RWPE2 (cell line): ENCODE measurements around the gene SESTD1.

Experiments
- ATAC-seq: fragments of 200-7000 bp; cut with Tn5 transposase; 3 replicates; pipeline ENCODE4 v1.9.1; 2021; ENCODE audit warnings: low read depth
- DNase-seq: peaks from one replicate; pipeline ENCODE4 v3.0.0-alpha.2; 2020; ENCODE audit warnings: low spot score
- H3K27ac ChIP-seq: fragments of 450-650 bp; 2 replicates; pipeline ENCODE4 v1.5.1; 2017; ENCODE audit warnings: mild to moderate bottlenecking; ENCODE audit not compliant: poor library complexity, severe bottlenecking
- H3K27me3 ChIP-seq: fragments of 250-450 bp; sonication (Bioruptor Pico); 2 replicates; pipeline ENCODE4 v1.5.1; 2021; ENCODE audit warnings: mild to moderate bottlenecking, moderate library complexity; ENCODE audit not compliant: insufficient read depth, poor library complexity, severe bottlenecking
- H3K36me3 ChIP-seq: fragments of 250-450 bp; sonication (Bioruptor Pico); 2 replicates; pipeline ENCODE4 v1.5.1; 2020; ENCODE audit warnings: low read depth, mild to moderate bottlenecking, moderate library complexity
- H3K4me1 ChIP-seq: fragments of 250-450 bp; sonication (Bioruptor Pico); 2 replicates; pipeline ENCODE4 v1.5.1; 2021; ENCODE audit warnings: mild to moderate bottlenecking, moderate library complexity; ENCODE audit not compliant: insufficient read depth, poor library complexity, severe bottlenecking
- H3K4me3 ChIP-seq: fragments of 250-450 bp; sonication (Bioruptor Pico); 2 replicates; pipeline ENCODE4 v1.5.1; 2021; ENCODE audit warnings: mild to moderate bottlenecking, moderate library complexity; ENCODE audit not compliant: severe bottlenecking
- H3K9me3 ChIP-seq: fragments of 250-450 bp; sonication (Bioruptor Pico); 2 replicates; pipeline ENCODE4 v1.5.1; 2021; ENCODE audit warnings: mild to moderate bottlenecking, moderate library complexity; ENCODE audit not compliant: severe bottlenecking
- CTCF ChIP-seq: fragments of 450-650 bp; IDR thresholded peaks from one replicate; pipeline ENCODE4 v1.5.1; 2017; ENCODE audit warnings: mild to moderate bottlenecking, moderate library complexity; ENCODE audit not compliant: poor library complexity, severe bottlenecking

The SESTD1 gene

GRCh38 chr2:179260224-179260623 lies 4.4 kb downstream of the SESTD1 start:
- no peaks in the 10 kb centered on the region for H3K9me3 ChIP-seq
- DNase-seq: no peak
- H3K4me1 ChIP-seq: peaks cover 16% of the 10 kb centered on the region
- no peaks in the 10 kb centered on the region; the same call in 1 of the 2 replicates for H3K36me3 ChIP-seq
- no peak for ATAC-seq
- no peak overlapping the region for H3K4me3 ChIP-seq
- no peak overlapping the region for H3K27ac ChIP-seq
- no peak for TF ChIP-seq CTCF
- H3K27me3 ChIP-seq: no peaks in the 10 kb centered on the region

GRCh38 chr2:179255129-179255528 lies 9.5 kb downstream of the SESTD1 start:
- H3K4me3 ChIP-seq: no peak overlapping the region
- H3K4me1 ChIP-seq: no peaks in the 10 kb centered on the region
- ATAC-seq (no peak), DNase-seq (no peak)
- no peaks in the 10 kb centered on the region for H3K9me3 ChIP-seq
- TF ChIP-seq CTCF: no peak
- no peaks in the 10 kb centered on the region for H3K36me3 ChIP-seq
- no peaks in the 10 kb centered on the region for H3K27me3 ChIP-seq
- no peak overlapping the region for H3K27ac ChIP-seq

- no peaks in the 10 kb centered on the region for H3K27me3 ChIP-seq
- H3K9me3 ChIP-seq: no peaks in the 10 kb centered on the region
- H3K36me3 ChIP-seq: no peaks in the 10 kb centered on the region
- H3K4me3 ChIP-seq: no peak overlapping the region
- no peak for TF ChIP-seq CTCF
- H3K4me1 ChIP-seq: no peaks in the 10 kb centered on the region
- no peak for DNase-seq
- ATAC-seq: no peak
- H3K27ac ChIP-seq: no peak overlapping the region
Observed at GRCh38 chr2:179253226-179253625, 11.4 kb downstream of the SESTD1 start.

GRCh38 chr2:179252423-179252822 lies 12.2 kb downstream of the SESTD1 start:
- Histone ChIP-seq H3K9me3 (no peaks in the 10 kb centered on the region), H3K4me3 (no peak overlapping the region), H3K36me3 (no peaks in the 10 kb centered on the region), H3K4me1 (no peaks in the 10 kb centered on the region), H3K27me3 (no peaks in the 10 kb centered on the region), H3K27ac (no peak overlapping the region)
- ATAC-seq (0 out of 3 replicates have a peak, but pooled peaks have one; percentile 14), DNase-seq (no peak)
- TF ChIP-seq CTCF: no peak

GRCh38 chr2:179251870-179252269 lies 12.8 kb downstream of the SESTD1 start:
- H3K9me3 ChIP-seq: no peaks in the 10 kb centered on the region
- no peaks in the 10 kb centered on the region for H3K4me1 ChIP-seq
- no peaks in the 10 kb centered on the region for H3K27me3 ChIP-seq
- peak; percentile 41; the same call in 2 of the 3 replicates for ATAC-seq
- no peaks in the 10 kb centered on the region for H3K36me3 ChIP-seq
- no peak for DNase-seq
- no peak overlapping the region for H3K4me3 ChIP-seq
- H3K27ac ChIP-seq: no peak overlapping the region
- no peak for TF ChIP-seq CTCF
